A673 (cell line): ENCODE data around the gene HELT.

Source experiments
- CTCF ChIP-seq: fragments of 300-800, 200-600 bp; sonication (generic); conservative IDR thresholded peaks from 2 replicates; pipeline ENCODE4 v1.5.1; 2017; ENCODE audit warnings: low read depth, mild to moderate bottlenecking, antibody characterized with exemption, low read length, moderate library complexity, mixed read lengths
- EZH2 ChIP-seq: fragments of 200-600 bp; sonication (generic); IDR thresholded peaks from 2 replicates; pipeline ENCODE4 v1.6.1; 2017; ENCODE audit warnings: borderline replicate concordance, low read depth, mild to moderate bottlenecking, mixed read lengths, antibody characterized with exemption, low read length; ENCODE audit not compliant: poor library complexity, severe bottlenecking

GRCh38 chr4:184988611-184989010 is 29.7 kb upstream of the HELT start:
- TF ChIP-seq CTCF (no peak), EZH2 (no peak)
